HepG2 (cell line): ENCODE results near the gene RARS2. TPM values are rescaled to one million over a fixed set of nuclear protein-coding genes. Genes with fewer than 3 reads are reported as not detected.
A peak's percentile ranks its signal among the peaks of the same experiment; 100 is the strongest.

Experiments used
- ATF4 ChIP-seq, 2 experiments: fragments of 450-650 bp in 1 of 2; sonication (generic) in 1 of 2; formaldehyde crosslinking; IDR thresholded peaks; 2 replicates each; pipeline versions ENCODE4 v1.5.0 to v1.8.0; 2020 to 2022; ENCODE audit warnings: mild to moderate bottlenecking in 1 of 2, missing genetic modification reagents in 1 of 2
- IRF1 ChIP-seq: sonication (generic); formaldehyde crosslinking; IDR thresholded peaks from 2 replicates; pipeline ENCODE4 v1.4.0; 2020; ENCODE audit warnings: low read depth, mild to moderate bottlenecking, missing genetic modification reagents
- LCORL ChIP-seq, 2 experiments: fragments of 450-650 bp in 1 of 2; sonication (generic) in 1 of 2; formaldehyde crosslinking in 1 of 2; IDR thresholded peaks; 2 replicates each; pipeline versions ENCODE4 v1.5.0 to v1.6.1; 2017 to 2020; ENCODE audit warnings: antibody characterized with exemption in 1 of 2, missing genetic modification reagents in 1 of 2
- MAZ ChIP-seq, 2 experiments: sonication (generic) in 1 of 2; formaldehyde crosslinking in 1 of 2; IDR thresholded peaks; 2 replicates each; pipeline versions ENCODE4 v1.5.0 to v1.6.1; 2012 to 2020; ENCODE audit warnings: low read depth in 2 of 2, mild to moderate bottlenecking in 2 of 2, borderline replicate concordance in 1 of 2, improper control_type of control experiment in 1 of 2, low read length in 1 of 2, missing genetic modification reagents in 1 of 2, moderate library complexity in 1 of 2
- NCOA5 ChIP-seq: sonication (generic); formaldehyde crosslinking; IDR thresholded peaks from 2 replicates; pipeline ENCODE4 v1.4.0; 2020; ENCODE audit warnings: missing genetic modification reagents
- PAWR ChIP-seq: sonication (generic); formaldehyde crosslinking; IDR thresholded peaks from 2 replicates; pipeline ENCODE4 v1.4.0; 2020; ENCODE audit warnings: missing genetic modification reagents, mild to moderate bottlenecking, borderline replicate concordance
- TSC22D2 ChIP-seq: sonication (generic); formaldehyde crosslinking; IDR thresholded peaks from 2 replicates; pipeline ENCODE4 v1.5.1; 2020; ENCODE audit warnings: missing genetic modification reagents, mild to moderate bottlenecking, borderline replicate concordance
- ZBTB20 ChIP-seq: sonication (generic); formaldehyde crosslinking; IDR thresholded peaks from 2 replicates; pipeline ENCODE4 v1.8.1; 2023; ENCODE audit warnings: missing genetic modification reagents, low read depth, mild to moderate bottlenecking, borderline replicate concordance
- ZBTB34 ChIP-seq: sonication (generic); formaldehyde crosslinking; IDR thresholded peaks from 2 replicates; pipeline ENCODE4 v1.8.0; 2022; ENCODE audit warnings: mild to moderate bottlenecking, missing genetic modification reagents
- ZBTB44 ChIP-seq: sonication (generic); formaldehyde crosslinking; IDR thresholded peaks from 2 replicates; pipeline ENCODE4 v1.4.0; 2020; ENCODE audit warnings: missing genetic modification reagents
- ZFX ChIP-seq: sonication (generic); formaldehyde crosslinking; IDR thresholded peaks from 2 replicates; pipeline ENCODE4 v1.4.0; 2020; ENCODE audit warnings: mild to moderate bottlenecking, low read depth, missing genetic modification reagents, moderate library complexity
- ZMYM4 ChIP-seq: sonication (generic); formaldehyde crosslinking; IDR thresholded peaks from 2 replicates; pipeline ENCODE4 v1.8.1; 2023; ENCODE audit warnings: mild to moderate bottlenecking, missing genetic modification reagents
- ZNF230 ChIP-seq: sonication (generic); formaldehyde crosslinking; IDR thresholded peaks from 2 replicates; pipeline ENCODE4 v1.4.0; 2020; ENCODE audit warnings: mild to moderate bottlenecking, missing genetic modification reagents
- ZNF343 ChIP-seq: sonication (generic); formaldehyde crosslinking; IDR thresholded peaks from 2 replicates; pipeline ENCODE4 v1.4.0; 2020; ENCODE audit warnings: mild to moderate bottlenecking, missing genetic modification reagents
- ZNF75D ChIP-seq: sonication (generic); formaldehyde crosslinking; IDR thresholded peaks from 2 replicates; pipeline ENCODE4 v1.8.1; 2023; ENCODE audit warnings: missing genetic modification reagents, mild to moderate bottlenecking, borderline replicate concordance
- ZNF770 ChIP-seq: sonication (generic); formaldehyde crosslinking; IDR thresholded peaks from 2 replicates; pipeline ENCODE4 v1.5.0; 2020; ENCODE audit warnings: mild to moderate bottlenecking, missing genetic modification reagents
- ZNF800 ChIP-seq: sonication (generic); formaldehyde crosslinking; IDR thresholded peaks from 2 replicates; pipeline ENCODE4 v1.4.0; 2020; ENCODE audit warnings: missing genetic modification reagents
- polyA plus RNA-seq, 8 experiments: library from polyadenylated mRNA; depleted of rRNA in 3 of 8; stranded (reverse) in 7 of 8; unstranded in 1 of 8; fragments of >200 nt; fragmentation: Illumina TruSeq in 4 of 8; extraction: Trizol in 4 of 8; gene quantifications; 2 replicates each; pipeline versions ENCODE4 v1.2.1 to v1.2.3, GENCODE V29; 2011 to 2016; ENCODE audit warnings: low read depth in 4 of 8, missing spikeins in 1 of 8, mixed read lengths in 1 of 8; ENCODE audit not compliant: insufficient read depth in 1 of 8
- total RNA-seq, 5 experiments: library from RNA; depleted of rRNA; stranded (reverse); fragments of >200 nt; fragmentation: Illumina TruSeq; extraction: Trizol; gene quantifications; 2 replicates each; pipeline ENCODE4 v1.2.3, GENCODE V29; 2016; ENCODE audit warnings: low read depth in 1 of 5

Gene RARS2
- total and polyA plus RNA-seq, 2 of the 13 experiments (the other 11 are each of a cell fraction or from before 2014, with no cell fraction given): 23.4 to 80.1 TPM

- TF ChIP-seq LCORL (IDR thresholded peaks at IDR 0.05) (no peak), LCORL (CRISPR knock-in tag; IDR thresholded peaks at IDR 0.05) (no peak; the same call in 1 of the 2 replicates), ZFX (CRISPR knock-in tag) (peak; percentile 44), IRF1 (CRISPR knock-in tag) (no peak), MAZ (IDR thresholded peaks at IDR 0.05; ENCODE audit: borderline replicate concordance, low read depth, low read length) (peak; percentile 96), MAZ (CRISPR knock-in tag; IDR thresholded peaks at IDR 0.05; ENCODE audit: low read depth) (peak; percentile 97), ATF4 (CRISPR knock-in tag; IDR thresholded peaks at IDR 0.05) (peak in 1 of 2 experiments; percentile 59; a peak in 1 of 4 replicates), ZNF230 (peak; percentile 47; the same call in 1 of the 2 replicates), ZNF800 (CRISPR knock-in tag) (peak; percentile 58; the same call in 1 of the 2 replicates), ZNF75D (CRISPR knock-in tag) (no peak), ZMYM4 (CRISPR knock-in tag) (peak; percentile 96), ZNF343 (CRISPR knock-in tag) (peak; percentile 16; the same call in 1 of the 2 replicates), PAWR (no peak), ZNF770 (peak; percentile 44; the same call in 1 of the 2 replicates), TSC22D2 (CRISPR knock-in tag) (no peak; the same call in 1 of the 2 replicates), ZBTB44 (CRISPR knock-in tag) (0 out of 2 replicates have a peak, but pooled peaks have one; percentile 53), ZBTB20 (CRISPR knock-in tag) (0 out of 2 replicates have a peak, but pooled peaks have one; percentile 22), ZBTB34 (no peak), NCOA5 (CRISPR knock-in tag) (no peak)
These were observed at the start of gene RARS2, which contains the start of gene ORC3 (continued) for GRCh38 chr6:87589693-87590416.
